GM12878 (cell line): ENCODE data around the gene EPS8. TPM values are rescaled to one million over a fixed set of nuclear protein-coding genes. Genes with fewer than 3 reads are reported as not detected.
A peak's percentile ranks its signal among the peaks of the same experiment; 100 is the strongest.

Experiments
- ASH2L ChIP-seq: fragments of 300-600, 200-600 bp; sonication (generic); IDR thresholded peaks from 2 replicates; pipeline ENCODE4 v1.6.1; 2017; ENCODE audit warnings: low read depth, mild to moderate bottlenecking, borderline replicate concordance
- CREM ChIP-seq: IDR thresholded peaks from 2 replicates; pipeline ENCODE4 v1.6.1; 2014; ENCODE audit warnings: antibody characterized with exemption, low read depth
- HCFC1 ChIP-seq: fragments of 150-350 bp; IDR thresholded peaks from 2 replicates; pipeline ENCODE4 v1.6.1; 2014; ENCODE audit warnings: low read length
- HSF1 ChIP-seq: fragments of 150-350 bp; IDR thresholded peaks from 2 replicates; pipeline ENCODE4 v1.6.1; 2014; ENCODE audit warnings: mild to moderate bottlenecking, low read depth, low read length
- NRF1 ChIP-seq: conservative IDR thresholded peaks from 2 replicates; pipeline ENCODE4 v1.6.1; 2011; ENCODE audit warnings: mild to moderate bottlenecking, low read depth, low read length, improper control_type of control experiment
- POLR2AphosphoS2 ChIP-seq: IDR thresholded peaks from 2 replicates; pipeline ENCODE4 v1.6.1; 2011; ENCODE audit warnings: low read depth, mild to moderate bottlenecking, low read length, improper control_type of control experiment, moderate library complexity
- RCOR1 ChIP-seq: conservative IDR thresholded peaks from 2 replicates; pipeline ENCODE4 v1.6.1; 2012; ENCODE audit warnings: low read depth, low read length, improper control_type of control experiment
- RELA ChIP-seq: fragments of 450-650 bp; IDR thresholded peaks from 2 replicates; pipeline ENCODE4 v1.8.0; 2014; ENCODE audit warnings: borderline replicate concordance; ENCODE audit not compliant: partially characterized antibody
- REST ChIP-seq: IDR thresholded peaks from 2 replicates; pipeline ENCODE4 v1.6.1; 2012; ENCODE audit warnings: mild to moderate bottlenecking, low read depth, low read length
- SIN3A ChIP-seq: IDR thresholded peaks from 2 replicates; pipeline ENCODE4 v1.6.1; 2012; ENCODE audit warnings: low read depth, low read length, improper control_type of control experiment
- SMAD1 ChIP-seq: fragments of 450-650 bp; IDR thresholded peaks from 2 replicates; pipeline ENCODE4 v1.6.1; 2018; ENCODE audit warnings: mild to moderate bottlenecking, low read depth; ENCODE audit not compliant: partially characterized antibody
- SMC3 ChIP-seq: IDR thresholded peaks from 2 replicates; pipeline ENCODE4 v1.6.1; 2011; ENCODE audit warnings: low read length, improper control_type of control experiment, borderline replicate concordance
- SREBF2 ChIP-seq: IDR thresholded peaks from 2 replicates; pipeline ENCODE4 v1.6.1; 2012; ENCODE audit warnings: mild to moderate bottlenecking, low read length
- SRF ChIP-seq, 2 experiments: IDR thresholded peaks; 2 replicates each; pipeline ENCODE4 v1.6.1; 2011; ENCODE audit warnings: low read depth in 2 of 2, low read length in 2 of 2, mild to moderate bottlenecking in 1 of 2, moderate library complexity in 1 of 2
- TAF1 ChIP-seq: IDR thresholded peaks from 2 replicates; pipeline ENCODE4 v1.6.1; 2011; ENCODE audit warnings: mild to moderate bottlenecking, low read depth, low read length, borderline replicate concordance
- TCF3 ChIP-seq: IDR thresholded peaks from 2 replicates; pipeline ENCODE4 v1.6.1; 2012; ENCODE audit warnings: low read depth, mild to moderate bottlenecking, low read length, borderline replicate concordance; ENCODE audit not compliant: insufficient read depth
- ZZZ3 ChIP-seq: IDR thresholded peaks from 2 replicates; pipeline ENCODE4 v1.6.1; 2011; ENCODE audit warnings: low read depth; ENCODE audit not compliant: control insufficient read depth, insufficient read length
- polyA plus RNA-seq, 11 experiments: library from polyadenylated mRNA; depleted of rRNA in 4 of 11; unstranded in 6 of 11; stranded (reverse) in 5 of 11; fragments of >200 nt; fragmentation: Nextera tagmentation in 4 of 11; fragmentation: Illumina TruSeq in 1 of 11; extraction: Ambion mirVana in 4 of 11; extraction: Trizol in 1 of 11; gene quantifications; 1 replicate in 1 of 11; 2 replicates in 10 of 11; pipeline versions ENCODE4 v1.2.1 to v1.2.3, GENCODE V29; 2011 to 2016; ENCODE audit warnings: inconsistent platforms in 2 of 11, missing spikeins in 2 of 11, low read depth in 1 of 11
- total RNA-seq, 4 experiments: library from RNA; depleted of rRNA in 3 of 4; stranded (reverse); fragments of >200 nt in 3 of 4; fragmentation: Illumina TruSeq in 1 of 4; extraction: Trizol in 1 of 4; gene quantifications; 2 replicates each; pipeline versions ENCODE4 v1.2.1 to v1.2.3, GENCODE V29; 2013 to 2021
- TF ChIP-seq, protein P1 (sequence below): fragments of 450-650 bp; IDR thresholded peaks from 2 replicates; pipeline ENCODE4 v1.6.1; 2017; ENCODE audit warnings: antibody characterized with exemption, mild to moderate bottlenecking, moderate library complexity
- TF ChIP-seq, protein P2 (sequence below): IDR thresholded peaks from 2 replicates; pipeline ENCODE4 v1.6.1; 2011; ENCODE audit warnings: mild to moderate bottlenecking, low read depth, low read length, moderate library complexity; ENCODE audit not compliant: insufficient replicate concordance

Gene EPS8
- total and polyA plus RNA-seq, 10 of the 15 experiments (the other 5 are each of a cell fraction or from before 2014, with no cell fraction given): 1.3 to 127 (median 3.4) TPM

GRCh38 chr12:15700595-15700994 lies 88.6 kb downstream of the EPS8 start (continued):
- TF ChIP-seq, protein P1, sequence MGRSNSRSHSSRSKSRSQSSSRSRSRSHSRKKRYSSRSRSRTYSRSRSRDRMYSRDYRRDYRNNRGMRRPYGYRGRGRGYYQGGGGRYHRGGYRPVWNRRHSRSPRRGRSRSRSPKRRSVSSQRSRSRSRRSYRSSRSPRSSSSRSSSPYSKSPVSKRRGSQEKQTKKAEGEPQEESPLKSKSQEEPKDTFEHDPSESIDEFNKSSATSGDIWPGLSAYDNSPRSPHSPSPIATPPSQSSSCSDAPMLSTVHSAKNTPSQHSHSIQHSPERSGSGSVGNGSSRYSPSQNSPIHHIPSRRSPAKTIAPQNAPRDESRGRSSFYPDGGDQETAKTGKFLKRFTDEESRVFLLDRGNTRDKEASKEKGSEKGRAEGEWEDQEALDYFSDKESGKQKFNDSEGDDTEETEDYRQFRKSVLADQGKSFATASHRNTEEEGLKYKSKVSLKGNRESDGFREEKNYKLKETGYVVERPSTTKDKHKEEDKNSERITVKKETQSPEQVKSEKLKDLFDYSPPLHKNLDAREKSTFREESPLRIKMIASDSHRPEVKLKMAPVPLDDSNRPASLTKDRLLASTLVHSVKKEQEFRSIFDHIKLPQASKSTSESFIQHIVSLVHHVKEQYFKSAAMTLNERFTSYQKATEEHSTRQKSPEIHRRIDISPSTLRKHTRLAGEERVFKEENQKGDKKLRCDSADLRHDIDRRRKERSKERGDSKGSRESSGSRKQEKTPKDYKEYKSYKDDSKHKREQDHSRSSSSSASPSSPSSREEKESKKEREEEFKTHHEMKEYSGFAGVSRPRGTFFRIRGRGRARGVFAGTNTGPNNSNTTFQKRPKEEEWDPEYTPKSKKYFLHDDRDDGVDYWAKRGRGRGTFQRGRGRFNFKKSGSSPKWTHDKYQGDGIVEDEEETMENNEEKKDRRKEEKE: no peak
- no peak for TF ChIP-seq REST
- TF ChIP-seq ZZZ3: no peak
- TF ChIP-seq RELA: no peak
- no peak for TF ChIP-seq HSF1
- TF ChIP-seq HCFC1: no peak
- TF ChIP-seq TAF1: no peak
- no peak for TF ChIP-seq TCF3
- TF ChIP-seq SMAD1: no peak
- TF ChIP-seq POLR2AphosphoS2: no peak
- TF ChIP-seq NRF1: no peak
- TF ChIP-seq, protein P2, sequence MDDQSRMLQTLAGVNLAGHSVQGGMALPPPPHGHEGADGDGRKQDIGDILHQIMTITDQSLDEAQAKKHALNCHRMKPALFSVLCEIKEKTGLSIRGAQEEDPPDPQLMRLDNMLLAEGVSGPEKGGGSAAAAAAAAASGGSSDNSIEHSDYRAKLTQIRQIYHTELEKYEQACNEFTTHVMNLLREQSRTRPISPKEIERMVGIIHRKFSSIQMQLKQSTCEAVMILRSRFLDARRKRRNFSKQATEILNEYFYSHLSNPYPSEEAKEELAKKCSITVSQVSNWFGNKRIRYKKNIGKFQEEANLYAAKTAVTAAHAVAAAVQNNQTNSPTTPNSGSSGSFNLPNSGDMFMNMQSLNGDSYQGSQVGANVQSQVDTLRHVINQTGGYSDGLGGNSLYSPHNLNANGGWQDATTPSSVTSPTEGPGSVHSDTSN: no peak
- TF ChIP-seq CREM: 0 out of 2 replicates have a peak, but pooled peaks have one; percentile 33
- TF ChIP-seq SRF (IDR thresholded peaks at IDR 0.05; ENCODE audit: low read depth in 2 of 2, low read length in 2 of 2): no peak
- no peak for TF ChIP-seq ASH2L
- no peak for TF ChIP-seq SMC3
- TF ChIP-seq RCOR1: no peak
- TF ChIP-seq SREBF2: no peak
- no peak for TF ChIP-seq SIN3A
